GM12878 (cell line): ENCODE measurements around the gene IL5. TPM values are rescaled to one million over a fixed set of nuclear protein-coding genes. Genes with fewer than 3 reads are reported as not detected.

Source experiments
- ATAC-seq: fragments of 200-7000 bp; cut with Tn5 transposase; 3 replicates; pipeline ENCODE4 v1.9.1; 2020; ENCODE audit warnings: mild to moderate bottlenecking, moderate library complexity
- BruUV-seq: library from RNA; stranded (reverse); fragments of 400-500 nt; replicated peaks from 2 replicates; lab custom pipeline; 2021; lab: Mats Ljungman, UMichigan
- CTCF ChIA-PET: fragments of 300-600 bp; sonication (Branson Sonifier 250); formaldehyde crosslinking; extraction: SDS; loops from one replicate; lab custom pipeline; 2021; ENCODE audit warnings: inconsistent platforms; lab: Yijun Ruan, JAX
- POLR2A ChIA-PET: fragments of 350-600 bp; formaldehyde crosslinking; extraction: SDS; loops from one replicate; lab custom pipeline; 2021; ENCODE audit warnings: inconsistent platforms; lab: Charles Lee
- RAD21 ChIA-PET: fragments of 300-600 bp; sonication (Branson Sonifier 250); formaldehyde crosslinking; loops from one replicate; lab custom pipeline; 2023; ENCODE audit warnings: antibody characterized with exemption; ENCODE audit not compliant: unreplicated experiment; lab: Charles Lee
- SMC1A ChIA-PET: fragments of 300-600 bp; sonication (Branson Sonifier 250); formaldehyde crosslinking; loops from one replicate; lab custom pipeline; 2023; ENCODE audit not compliant: unreplicated experiment, uncharacterized antibody; lab: Charles Lee
- DNase-seq: peaks from one replicate; pipeline ENCODE4 v3.0.0-alpha.2; 2011; ENCODE audit warnings: low read depth, low spot score
- FAIRE-seq: peaks from 3 replicates; lab custom pipeline; 2011; peaks lifted over from hg19 to GRCh38; lab: Jason Lieb, UNC
- H2AFZ ChIP-seq: 2 replicates; pipeline ENCODE4 v1.6.0; 2011; ENCODE audit warnings: low read depth, low read length, control low read depth; ENCODE audit not compliant: control insufficient read depth
- H3K27ac ChIP-seq: 2 replicates; pipeline ENCODE4 v1.5.1; 2011; ENCODE audit warnings: control low read depth; ENCODE audit not compliant: control insufficient read depth, insufficient read depth
- H3K27me3 ChIP-seq, 2 experiments: replicated peaks in 1 of 2; 2 replicates each; pipeline versions ENCODE4 v1.6.0 to v1.6.1; 2011; ENCODE audit warnings: low read length in 1 of 2; ENCODE audit not compliant: control insufficient read depth in 2 of 2, insufficient read depth in 2 of 2
- H3K36me3 ChIP-seq, 2 experiments: 2 replicates each; pipeline ENCODE4 v1.5.1; 2011; ENCODE audit warnings: low read length in 1 of 2; ENCODE audit not compliant: control insufficient read depth in 2 of 2, insufficient read depth in 2 of 2
- H3K4me1 ChIP-seq: 2 replicates; pipeline ENCODE4 v1.6.1; 2011; ENCODE audit warnings: mild to moderate bottlenecking, low read length, moderate library complexity, mixed read lengths; ENCODE audit not compliant: control insufficient read depth, insufficient read depth
- H3K4me2 ChIP-seq: 2 replicates; pipeline ENCODE4 v1.6.0; 2011; ENCODE audit warnings: control low read depth; ENCODE audit not compliant: control insufficient read depth, insufficient read depth
- H3K4me3 ChIP-seq: fragments of 200-600 bp; sonication (generic); 2 replicates; pipeline ENCODE4 v1.5.1; 2016
- H3K79me2 ChIP-seq: 2 replicates; pipeline ENCODE4 v1.6.0; 2011; ENCODE audit warnings: low read length; ENCODE audit not compliant: control insufficient read depth, insufficient read depth
- H3K9ac ChIP-seq: 2 replicates; pipeline ENCODE4 v1.8.0; 2011; ENCODE audit warnings: low read length, control low read depth, mixed read lengths; ENCODE audit not compliant: control insufficient read depth, insufficient read depth
- H3K9me3 ChIP-seq: replicated peaks from 3 replicates; pipeline ENCODE4 v1.5.1; 2011; ENCODE audit warnings: mild to moderate bottlenecking, low read length; ENCODE audit not compliant: control insufficient read depth, insufficient read depth
- H4K20me1 ChIP-seq: 2 replicates; pipeline ENCODE4 v1.6.0; 2011; ENCODE audit not compliant: control insufficient read depth, insufficient read depth
- CBX5 ChIP-seq: sonication (generic); IDR thresholded peaks from 2 replicates; pipeline ENCODE4 v1.6.1; 2016; ENCODE audit warnings: low read depth, moderate library complexity, mild to moderate bottlenecking, inconsistent platforms
- ZNF24 ChIP-seq: fragments of 450-650 bp; IDR thresholded peaks from 2 replicates; pipeline ENCODE4 v1.6.1; 2017; ENCODE audit warnings: antibody characterized with exemption, mild to moderate bottlenecking
- WGBS: methylation state at CpG from one replicate; pipeline ENCODE4 v1.1.6; 2016; ENCODE audit warnings: low lambda C conversion rate; ENCODE audit not compliant: insufficient replicate concordance, insufficient coverage; ENCODE audit errors: missing lambda C conversion rate; 5-methylcytosine and 5-hydroxymethylcytosine counted together
- in situ Hi-C: fragments of 300-500 bp; cut with MboI; formaldehyde crosslinking; loops from 9 replicates; pipeline ENCODE4 v1.14.3; 2018; ENCODE audit warnings: mixed read lengths
- intact Hi-C: fragments of 100-400 bp; cut with micrococcal nuclease; formaldehyde crosslinking; loops from one replicate; pipeline ENCODE4 v1.14.2; 2022; ENCODE audit not compliant: unreplicated experiment
- polyA plus RNA-seq, 11 experiments: library from polyadenylated mRNA; depleted of rRNA in 4 of 11; unstranded in 6 of 11; stranded (reverse) in 5 of 11; fragments of >200 nt; fragmentation: Nextera tagmentation in 4 of 11; fragmentation: Illumina TruSeq in 1 of 11; extraction: Ambion mirVana in 4 of 11; extraction: Trizol in 1 of 11; gene quantifications; 1 replicate in 1 of 11; 2 replicates in 10 of 11; pipeline versions ENCODE4 v1.2.1 to v1.2.3, GENCODE V29; 2011 to 2016; ENCODE audit warnings: inconsistent platforms in 2 of 11, missing spikeins in 2 of 11, low read depth in 1 of 11
- total RNA-seq, 4 experiments: library from RNA; depleted of rRNA in 3 of 4; stranded (reverse); fragments of >200 nt in 3 of 4; fragmentation: Illumina TruSeq in 1 of 4; extraction: Trizol in 1 of 4; gene quantifications; 2 replicates each; pipeline versions ENCODE4 v1.2.1 to v1.2.3, GENCODE V29; 2013 to 2021
- TF ChIP-seq, protein P1 (sequence below): IDR thresholded peaks from 2 replicates; pipeline ENCODE4 v1.6.1; 2011; ENCODE audit warnings: borderline replicate concordance, low read depth, mild to moderate bottlenecking, moderate library complexity, low read length; ENCODE audit not compliant: insufficient read depth, poor library complexity, severe bottlenecking

IL5 gene
- total and polyA plus RNA-seq, 10 of the 15 experiments (the other 5 are each of a cell fraction or from before 2014, with no cell fraction given): not detected

DNA sequence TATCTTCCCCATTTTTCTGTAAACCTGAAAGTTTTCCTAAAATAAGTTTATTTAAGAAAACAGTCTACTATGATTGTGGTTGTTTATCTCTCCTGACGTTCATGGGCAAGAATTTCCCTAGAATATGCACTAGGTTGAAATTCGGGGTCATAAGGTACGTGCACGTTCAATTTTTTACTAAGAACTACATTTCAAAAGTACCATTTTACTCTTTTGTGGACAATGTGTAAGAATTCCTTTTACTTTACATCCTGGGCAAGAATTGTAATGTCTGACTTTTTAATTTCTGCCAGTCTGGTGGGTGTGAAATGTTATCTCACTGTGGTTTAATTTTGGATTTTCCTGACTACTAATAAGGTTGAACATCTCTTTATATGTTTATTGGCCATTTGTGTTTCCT, 12.4 kb downstream of the IL5 start:
- H3K9ac ChIP-seq: no peak overlapping the region
- TF ChIP-seq ZNF24 (no peak), CBX5 (no peak)
- TF ChIP-seq, protein P1, sequence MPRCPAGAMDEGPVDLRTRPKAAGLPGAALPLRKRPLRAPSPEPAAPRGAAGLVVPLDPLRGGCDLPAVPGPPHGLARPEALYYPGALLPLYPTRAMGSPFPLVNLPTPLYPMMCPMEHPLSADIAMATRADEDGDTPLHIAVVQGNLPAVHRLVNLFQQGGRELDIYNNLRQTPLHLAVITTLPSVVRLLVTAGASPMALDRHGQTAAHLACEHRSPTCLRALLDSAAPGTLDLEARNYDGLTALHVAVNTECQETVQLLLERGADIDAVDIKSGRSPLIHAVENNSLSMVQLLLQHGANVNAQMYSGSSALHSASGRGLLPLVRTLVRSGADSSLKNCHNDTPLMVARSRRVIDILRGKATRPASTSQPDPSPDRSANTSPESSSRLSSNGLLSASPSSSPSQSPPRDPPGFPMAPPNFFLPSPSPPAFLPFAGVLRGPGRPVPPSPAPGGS: no peak
- in situ Hi-C loops: no loop called here
- ChIA-PET CTCF (interaction anchor here (0.9 kb wide), 1 partner anchor 30 kb away, joined by 3 read pairs; no protein-coding TSS in a partner anchor), RAD21 (no interaction called here), SMC1A (interaction anchor here (1.5 kb wide), 1 partner anchor 8 kb away, joined by 3 read pairs; no protein-coding TSS in a partner anchor), POLR2A (no interaction called here)
- H3K4me2 ChIP-seq: no peak overlapping the region
- H3K36me3 ChIP-seq: no peaks in the 10 kb centered on the region
- no peak overlapping the region for H3K4me3 ChIP-seq
- WGBS: 27% methylated on average over 4 of the region's 4 CpGs
- ATAC-seq (no peak), DNase-seq (no peak), FAIRE-seq (no peak)
- intact Hi-C loops: no loop called here
- H3K27me3 ChIP-seq: no peaks in the 10 kb centered on the region; a peak in 1 of 4 replicates
- H2AFZ ChIP-seq: no peak overlapping the region
- no peak overlapping the region for H3K27ac ChIP-seq
- H3K9me3 ChIP-seq: no peaks in the 10 kb centered on the region
- no peaks in the 10 kb centered on the region for H3K79me2 ChIP-seq
- peaks cover 14% of the 10 kb centered on the region for H3K4me1 ChIP-seq
- H4K20me1 ChIP-seq: no peaks in the 10 kb centered on the region
- BruUV-seq: no TSS peak
